GM06990 (cell line): ENCODE measurements around the gene ABLIM1.

ENCODE experiments used
- DNase-seq: peaks from one replicate; pipeline ENCODE4 v3.0.0-alpha.2; 2011; ENCODE audit not compliant: insufficient read length; ENCODE audit errors: extremely low read depth
- H3K27me3 ChIP-seq: replicated peaks from 2 replicates; pipeline ENCODE4 v1.6.0; 2011; ENCODE audit warnings: low read length; ENCODE audit not compliant: control insufficient read depth, insufficient read depth
- H3K36me3 ChIP-seq: 2 replicates; pipeline ENCODE4 v1.5.1; 2011; ENCODE audit warnings: low read length; ENCODE audit not compliant: control insufficient read depth, insufficient read depth
- H3K4me3 ChIP-seq: replicated peaks from 2 replicates; pipeline ENCODE4 v1.5.1; 2011; ENCODE audit warnings: low read depth, mild to moderate bottlenecking, control low read depth, low read length
- CTCF ChIP-seq: IDR thresholded peaks from 2 replicates; pipeline ENCODE4 v1.5.1; 2011; ENCODE audit warnings: low read length, control low read depth, mild to moderate bottlenecking, inconsistent platforms; ENCODE audit not compliant: insufficient read depth, poor library complexity, severe bottlenecking

The ABLIM1 gene

GRCh38 chr10:114420811-114421485 is 237.1 kb downstream of the ABLIM1 start:
- no peak overlapping the region for H3K4me3 ChIP-seq
- no peaks in the 10 kb centered on the region for H3K36me3 ChIP-seq
- no peak for DNase-seq
- no peaks in the 10 kb centered on the region; the same call in 1 of the 2 replicates for H3K27me3 ChIP-seq
- no peak for TF ChIP-seq CTCF

GRCh38 chr10:114418109-114418508 is 240.0 kb downstream of the ABLIM1 start:
- no peaks in the 10 kb centered on the region; the same call in 1 of the 2 replicates for H3K27me3 ChIP-seq
- no peaks in the 10 kb centered on the region for H3K36me3 ChIP-seq
- no peak for TF ChIP-seq CTCF
- no peak overlapping the region for H3K4me3 ChIP-seq
- DNase-seq, result no peak

DNA sequence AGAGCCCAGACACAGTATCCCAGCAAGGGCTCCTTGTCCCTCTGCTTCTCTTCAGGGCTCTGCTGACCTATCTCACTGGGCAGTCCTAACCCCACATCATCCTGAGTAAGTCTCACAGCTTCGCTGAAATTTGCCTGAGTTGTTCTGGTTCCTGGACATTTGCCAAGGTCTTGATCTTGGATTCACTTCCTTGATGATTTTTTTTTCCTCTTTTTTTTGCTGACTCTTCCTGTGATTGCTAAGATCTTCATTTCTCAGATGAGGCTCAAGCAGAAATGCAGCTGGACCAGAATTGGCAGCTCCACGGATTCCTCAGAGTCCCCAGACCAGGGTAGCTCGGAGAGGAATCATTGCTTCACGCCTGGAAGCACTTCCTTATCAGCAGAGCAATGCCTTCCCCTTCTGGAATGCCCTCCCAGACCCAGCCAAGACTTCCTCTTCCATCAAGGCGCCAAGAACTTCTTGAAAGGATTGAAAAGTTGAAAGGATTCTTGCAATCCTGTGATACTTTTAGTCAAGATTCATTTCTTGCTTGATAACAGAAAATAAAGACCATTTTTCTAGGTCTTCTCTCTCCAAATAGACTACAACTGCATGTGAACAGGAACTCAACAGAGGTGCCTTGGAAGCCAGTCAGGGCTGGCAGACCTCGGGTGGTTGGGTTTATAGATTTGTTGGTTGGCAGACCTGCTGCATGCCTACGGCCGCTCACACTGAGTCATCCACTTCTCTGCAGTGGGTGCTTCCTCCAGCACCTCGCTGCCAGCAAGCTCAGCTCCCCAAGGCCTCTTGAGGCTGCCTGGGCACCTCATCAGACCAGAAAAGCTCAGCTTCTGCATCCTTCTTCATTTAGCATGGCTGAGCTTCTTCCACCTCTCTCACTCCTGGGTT is 244.9 kb downstream of the ABLIM1 start:
- TF ChIP-seq CTCF, result no peak
- no peak for DNase-seq
- Histone ChIP-seq H3K36me3 (no peaks in the 10 kb centered on the region), H3K4me3 (no peak overlapping the region), H3K27me3 (no peaks in the 10 kb centered on the region)

DNA sequence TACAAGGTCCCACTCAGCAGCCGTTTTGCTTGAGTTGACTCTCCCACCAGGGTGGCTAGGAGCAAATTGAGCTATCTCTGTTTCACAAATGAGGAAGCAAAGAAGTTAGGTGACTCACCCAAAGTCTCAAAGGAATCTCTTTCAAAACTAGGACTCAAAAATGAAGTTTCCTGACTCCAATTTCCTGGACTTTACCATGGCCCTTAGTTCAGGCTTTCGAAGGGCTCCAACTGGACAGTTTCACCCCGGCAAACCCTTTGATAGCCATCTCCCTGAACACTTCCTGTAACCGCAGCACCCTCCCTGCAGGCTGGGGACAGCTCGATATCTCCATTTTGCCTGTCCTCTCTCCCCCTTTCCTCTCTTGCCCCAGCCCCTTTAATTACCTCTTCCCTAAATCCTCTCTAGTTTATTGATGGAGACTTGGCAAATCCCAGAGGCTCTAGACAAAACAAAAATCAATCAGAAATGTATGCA is 249.1 kb downstream of the ABLIM1 start:
- no peak for DNase-seq
- TF ChIP-seq CTCF, result no peak
- H3K36me3 ChIP-seq, result no peaks in the 10 kb centered on the region
- H3K27me3 ChIP-seq, result no peaks in the 10 kb centered on the region; the same call in 1 of the 2 replicates
- no peak overlapping the region for H3K4me3 ChIP-seq

DNA sequence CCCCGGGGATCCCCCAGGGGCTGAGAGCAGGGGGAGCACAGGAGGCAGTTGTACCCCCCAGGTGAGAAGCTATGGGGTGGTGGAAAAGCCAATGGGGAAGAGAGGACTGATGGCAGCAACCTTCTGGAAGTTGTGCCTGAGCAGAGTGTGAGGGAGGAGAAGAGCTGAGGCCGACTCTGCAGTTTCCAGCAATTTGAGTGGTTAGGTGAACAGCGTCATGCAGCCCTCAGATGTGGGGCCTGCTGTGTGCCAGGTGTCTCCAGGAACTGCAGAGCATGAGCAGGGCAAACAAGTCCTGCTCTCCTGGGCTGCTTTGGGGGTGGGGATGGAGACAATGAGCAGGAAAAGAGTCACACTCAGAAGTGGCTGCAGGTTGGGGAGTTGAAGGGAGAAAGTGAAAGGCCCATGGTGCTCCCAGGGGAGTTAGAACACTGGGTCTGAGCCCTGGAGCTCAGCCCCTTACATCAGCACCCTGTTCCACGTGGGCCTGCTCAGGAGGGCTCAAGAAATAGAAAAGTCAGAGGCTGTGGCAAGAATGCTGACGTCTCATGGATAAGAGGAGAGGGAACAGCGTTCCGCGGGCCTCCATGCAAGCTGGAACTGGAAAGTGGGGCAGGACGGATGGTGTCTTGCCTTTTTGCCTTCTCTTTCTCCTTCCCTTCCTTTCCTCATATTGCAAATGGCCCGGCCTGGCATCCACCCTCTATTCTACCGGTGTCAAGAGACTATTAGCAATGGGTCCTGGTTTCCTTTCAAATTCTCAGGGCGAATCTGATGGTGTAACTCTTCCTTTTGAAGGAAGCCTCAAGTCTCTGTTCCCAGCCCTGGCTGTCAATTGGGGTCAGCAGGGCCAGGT is 249.7 kb downstream of the ABLIM1 start:
- Histone ChIP-seq H3K27me3 (no peaks in the 10 kb centered on the region; the same call in 1 of the 2 replicates), H3K4me3 (no peak overlapping the region), H3K36me3 (no peaks in the 10 kb centered on the region)
- no peak for DNase-seq
- TF ChIP-seq CTCF, result no peak
